ENCODE results near the gene EID3.

EID3 gene

GRCh38 chr12:104290320-104290719 lies 13.2 kb upstream of the EID3 start:
- no peak for DNase-seq (ENCODE audit: low spot score)

DNA sequence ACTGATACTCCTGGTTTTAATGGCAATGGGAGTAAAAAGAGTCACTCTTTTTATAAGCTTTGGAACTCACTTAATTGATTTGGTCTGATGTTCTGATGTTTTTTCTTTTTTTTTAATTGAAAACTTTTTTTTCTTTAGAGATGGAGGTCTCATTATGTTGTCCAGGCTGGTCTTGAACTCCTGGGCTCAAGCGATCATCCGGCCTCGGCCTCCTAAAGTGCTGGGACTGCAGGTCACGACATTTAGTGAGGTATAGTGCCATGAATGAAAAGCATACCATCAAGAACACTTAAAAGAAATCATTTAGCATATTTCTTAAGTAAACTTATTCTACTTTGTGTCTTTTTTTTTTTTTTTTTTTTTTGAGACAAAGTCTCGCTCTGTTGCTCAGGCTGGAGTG lies 12.7 kb upstream of the EID3 start:
- DNase-seq (ENCODE audit: low spot score): no peak

DNA sequence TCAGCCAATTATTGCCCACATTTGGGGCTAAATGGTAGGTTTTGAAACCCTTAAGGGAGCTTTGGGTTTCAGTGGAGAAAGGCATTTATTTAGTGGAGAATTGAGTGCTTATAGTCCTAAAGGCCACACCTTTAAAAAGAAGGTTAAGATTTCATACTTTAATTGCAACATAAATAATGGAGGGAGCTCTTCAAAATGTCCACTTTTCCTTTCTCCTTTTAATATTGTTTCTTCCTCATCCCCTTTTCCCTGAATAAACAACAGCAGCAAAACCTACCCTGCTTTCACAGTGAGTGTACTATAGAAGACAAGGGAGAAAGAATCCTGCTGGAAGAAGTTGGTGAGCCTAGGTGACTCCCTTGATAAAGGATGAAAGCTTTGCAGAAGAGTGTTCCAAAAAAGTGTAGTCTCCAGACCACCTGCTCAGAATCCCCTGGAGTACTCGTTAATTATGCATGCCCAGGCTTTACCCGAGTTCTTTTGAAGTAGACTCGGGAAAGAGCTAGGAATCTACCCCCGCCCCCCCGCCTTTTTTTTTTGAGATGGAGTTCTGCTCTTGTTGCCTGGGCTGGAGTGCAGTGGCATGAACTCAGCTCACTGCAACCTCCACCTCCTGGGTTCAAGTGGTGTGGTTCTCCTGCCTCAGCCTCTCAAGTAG lies 11.5 kb upstream of the EID3 start:
- no peak for DNase-seq (ENCODE audit: low spot score)

DNA sequence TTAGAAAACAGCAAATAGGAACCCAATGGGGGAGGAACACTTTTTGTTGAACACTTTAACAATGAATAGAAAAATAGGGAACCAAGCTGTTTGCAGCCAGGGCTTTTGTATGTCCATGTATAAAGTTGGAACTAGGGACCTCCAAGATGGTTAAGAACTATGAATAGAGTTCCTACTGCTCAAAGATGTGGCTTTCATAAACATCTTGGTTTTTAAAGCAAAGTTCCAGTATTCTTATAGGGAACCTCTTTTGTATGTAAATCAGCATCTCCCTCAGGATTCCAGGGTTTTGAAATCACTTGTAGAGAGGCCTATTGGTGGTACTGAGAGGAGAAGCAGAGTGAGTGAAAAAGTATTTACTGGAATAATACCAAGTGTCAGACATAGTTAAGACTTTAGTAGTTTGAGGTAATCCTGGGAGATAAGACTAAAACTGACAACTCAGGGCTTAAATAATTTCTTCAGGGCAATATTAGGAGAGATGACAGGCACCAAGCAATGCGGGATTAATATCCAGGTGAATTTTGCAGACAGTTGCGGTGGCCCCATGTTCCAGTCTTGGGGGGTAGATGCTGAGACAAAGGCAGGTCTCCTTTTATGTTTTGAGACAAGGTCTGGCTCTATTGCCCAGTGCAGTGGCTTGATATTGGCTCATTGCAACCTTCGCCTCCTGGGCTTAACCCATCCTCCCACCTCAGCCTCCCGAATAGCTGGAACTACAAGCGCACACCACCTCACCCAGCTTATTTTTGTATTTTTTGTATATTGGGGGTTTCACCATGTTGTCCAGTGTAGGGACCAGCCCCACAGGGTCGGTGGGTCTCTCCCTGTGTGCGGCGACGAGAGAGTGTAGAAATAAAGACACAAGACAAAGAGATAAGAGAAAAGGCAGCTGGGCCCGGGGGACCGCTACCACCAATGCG lies 10.4 kb upstream of the EID3 start:
- no peak for DNase-seq (ENCODE audit: low spot score)

DNA sequence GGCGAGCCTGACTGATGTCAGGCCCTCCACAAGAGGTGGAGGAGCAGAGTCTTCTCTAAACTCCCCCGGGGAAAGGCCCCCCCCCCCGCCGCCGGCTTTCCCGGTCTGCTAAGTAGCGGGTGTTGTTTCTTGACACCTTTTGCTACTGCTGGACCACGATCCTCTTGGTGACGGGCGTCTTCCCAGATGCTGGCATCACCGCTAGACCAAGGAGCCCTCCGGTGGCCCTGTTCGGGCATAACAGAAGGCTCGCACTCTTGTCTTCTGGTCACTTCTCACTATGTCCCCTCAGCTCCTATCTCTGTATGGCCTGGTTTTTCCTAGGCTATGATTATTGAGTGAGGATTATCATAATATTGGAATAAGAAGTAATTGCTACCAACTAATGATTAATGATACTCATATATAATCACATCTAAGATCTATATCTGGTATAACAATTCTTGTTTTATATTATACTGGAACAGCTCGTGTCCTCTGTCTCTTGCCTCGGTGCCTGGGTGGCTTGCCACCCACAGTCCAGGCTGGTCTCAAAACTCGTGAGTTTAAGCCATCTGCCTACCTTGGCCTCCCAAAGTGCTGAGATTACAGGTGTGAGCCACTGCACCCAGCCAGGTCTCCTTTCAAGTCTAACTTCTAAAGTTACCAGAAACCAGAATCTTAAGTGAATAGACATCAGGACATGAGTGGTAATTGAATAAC lies 9.2 kb upstream of the EID3 start:
- peak; percentile 63 for DNase-seq (ENCODE audit: low spot score)

DNA sequence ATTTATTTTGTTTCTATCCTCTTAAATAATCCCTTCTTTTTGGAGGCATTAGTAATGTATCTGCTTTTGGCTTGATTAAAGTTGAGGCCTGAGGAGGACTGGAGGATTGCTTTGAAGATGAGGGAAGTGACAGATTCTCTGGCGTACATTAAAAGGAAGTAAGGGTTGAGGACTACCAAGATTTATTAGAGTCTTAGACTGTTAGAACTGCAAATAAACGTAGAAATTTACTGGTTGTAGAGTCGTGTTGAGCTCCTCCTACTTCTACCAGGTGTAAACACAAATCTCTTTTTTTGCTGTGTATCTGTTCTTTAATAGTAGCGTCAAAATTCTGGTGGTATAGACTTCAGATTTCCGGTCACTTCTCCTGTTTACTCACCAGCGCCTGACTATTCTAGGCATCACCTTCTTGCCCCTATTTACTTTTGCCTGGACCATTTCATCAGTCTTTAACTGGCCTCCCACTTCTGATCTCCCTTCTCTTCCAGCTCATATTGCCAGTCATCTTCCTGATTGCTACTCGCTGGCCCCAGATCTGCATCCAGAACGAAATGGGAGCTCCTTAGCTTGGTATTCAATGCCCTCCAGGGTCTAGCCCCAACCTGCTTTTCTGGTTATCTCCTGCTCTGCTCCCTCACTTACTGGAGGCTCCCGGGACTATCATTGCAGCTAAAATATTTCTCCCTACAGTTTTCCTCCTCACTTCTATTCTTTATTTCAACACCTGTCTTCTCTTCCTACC lies 8.4 kb upstream of the EID3 start:
- no peak for DNase-seq (ENCODE audit: low spot score)

DNA sequence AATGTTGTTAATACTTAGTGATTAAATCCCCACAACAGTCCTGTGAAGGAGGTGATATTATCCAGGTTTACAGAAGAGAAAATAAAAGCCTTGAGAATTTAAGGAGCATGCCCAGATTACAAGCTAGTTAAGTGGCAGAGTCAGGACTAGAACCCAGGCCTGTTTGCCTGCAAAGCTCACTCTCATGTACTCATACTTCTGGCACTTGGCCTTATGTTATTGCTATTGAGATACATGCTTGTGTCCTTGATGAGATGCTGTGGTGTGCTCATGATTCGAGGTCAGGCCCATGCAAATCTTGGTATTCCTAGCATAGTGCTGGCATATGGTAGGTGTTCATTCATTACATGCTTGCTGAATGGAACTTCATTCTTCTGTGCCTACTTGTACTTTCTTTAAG lies 7.6 kb upstream of the EID3 start:
- DNase-seq (ENCODE audit: low spot score): no peak

DNA sequence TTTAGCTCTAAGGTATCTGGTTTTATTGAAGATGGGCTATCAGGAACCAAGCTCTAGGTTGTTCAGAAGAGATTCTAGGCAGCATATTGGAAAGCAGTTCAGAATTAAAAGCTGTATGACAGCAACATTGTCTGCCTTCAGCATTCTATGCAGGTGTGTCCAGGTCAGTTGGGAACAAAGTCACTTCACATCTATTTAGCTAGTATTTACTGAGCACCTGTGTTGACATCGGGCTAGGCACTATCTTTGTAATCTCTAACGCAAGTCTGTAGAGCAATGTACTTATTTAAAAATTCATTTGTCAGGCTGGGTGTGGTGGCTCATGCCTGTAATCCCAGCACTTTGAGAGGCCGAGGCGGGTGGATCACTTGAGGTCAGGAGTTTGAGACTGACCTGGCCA lies 6.8 kb upstream of the EID3 start:
- no peak for DNase-seq (ENCODE audit: low spot score)

- DNase-seq (ENCODE audit: low spot score): no peak
Observed at GRCh38 chr12:104297477-104298113, 5.9 kb upstream of the EID3 start.

- no peak for DNase-seq (ENCODE audit: low spot score)
Observed at GRCh38 chr12:104299842-104300481, 3.6 kb upstream of the EID3 start.

GRCh38 chr12:104304261-104305009 lies 896 bp downstream of the EID3 start:
- DNase-seq (ENCODE audit: low spot score): no peak

DNA sequence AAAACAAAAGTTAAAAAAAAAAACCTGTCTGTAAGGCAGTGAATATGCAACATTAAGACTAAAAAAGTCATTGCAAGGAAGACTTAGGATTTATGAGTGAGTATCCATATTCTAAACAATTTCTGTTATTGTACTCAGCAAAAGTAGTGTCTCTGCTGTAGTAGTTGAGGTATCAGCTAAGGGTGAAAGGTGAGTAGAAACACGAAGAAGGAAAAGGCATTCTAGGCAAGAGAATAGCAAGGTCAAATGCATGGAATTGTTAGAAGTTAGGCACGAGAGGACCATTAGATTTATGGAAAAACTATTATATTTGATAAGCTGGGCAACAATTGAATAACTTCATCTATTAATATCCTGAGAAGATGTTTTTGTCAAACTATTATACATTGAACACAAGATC lies 1.8 kb downstream of the EID3 start:
- no peak for DNase-seq (ENCODE audit: low spot score)

DNA sequence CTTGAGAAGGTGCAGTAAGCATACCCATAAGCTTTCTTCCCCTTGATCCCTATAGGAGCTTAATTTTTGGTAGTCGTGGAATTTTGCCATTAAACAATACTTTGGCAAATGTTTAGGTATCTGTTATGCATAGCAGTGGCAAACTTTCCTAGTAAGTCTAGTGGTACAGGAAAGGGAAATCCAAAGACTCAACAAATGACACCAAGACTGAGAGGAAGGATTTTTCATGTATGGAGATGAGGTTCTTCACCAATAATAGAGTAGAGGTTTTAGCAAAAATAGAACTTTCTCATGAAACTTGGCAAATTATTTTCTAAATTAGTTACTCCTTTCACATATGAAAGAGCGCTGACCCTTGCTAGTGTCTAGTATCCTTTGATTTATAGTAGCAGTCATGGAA lies 2.8 kb downstream of the EID3 start:
- no peak for DNase-seq (ENCODE audit: low spot score)

- DNase-seq (ENCODE audit: low spot score): no peak
Observed at GRCh38 chr12:104306943-104307654, 3.6 kb downstream of the EID3 start.

DNA sequence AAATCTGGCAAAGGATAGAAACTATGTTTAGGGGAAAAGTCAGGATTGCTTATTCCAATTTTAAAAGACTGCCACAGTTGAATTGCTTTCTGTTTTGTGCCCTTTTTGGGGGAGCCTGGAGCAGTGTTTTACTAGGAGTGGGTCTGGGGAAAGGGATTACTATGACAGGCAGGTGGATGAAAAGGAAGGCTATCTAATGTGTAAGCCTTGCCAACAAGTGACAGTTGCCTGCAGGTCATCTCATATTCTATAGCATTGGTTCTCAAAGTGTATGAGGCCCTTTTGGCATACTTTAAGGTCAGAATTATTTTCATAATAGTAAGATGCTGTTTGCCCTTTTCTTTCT lies 4.1 kb downstream of the EID3 start:
- DNase-seq (ENCODE audit: low spot score): no peak

- no peak for DNase-seq (ENCODE audit: low spot score)
Observed at GRCh38 chr12:104309446-104309993, 6.0 kb downstream of the EID3 start.

GRCh38 chr12:104310751-104311633 lies 7.5 kb downstream of the EID3 start:
- DNase-seq (ENCODE audit: low spot score): no peak

- DNase-seq (ENCODE audit: low spot score): no peak
Observed at GRCh38 chr12:104312202-104312601, 8.7 kb downstream of the EID3 start.

DNA sequence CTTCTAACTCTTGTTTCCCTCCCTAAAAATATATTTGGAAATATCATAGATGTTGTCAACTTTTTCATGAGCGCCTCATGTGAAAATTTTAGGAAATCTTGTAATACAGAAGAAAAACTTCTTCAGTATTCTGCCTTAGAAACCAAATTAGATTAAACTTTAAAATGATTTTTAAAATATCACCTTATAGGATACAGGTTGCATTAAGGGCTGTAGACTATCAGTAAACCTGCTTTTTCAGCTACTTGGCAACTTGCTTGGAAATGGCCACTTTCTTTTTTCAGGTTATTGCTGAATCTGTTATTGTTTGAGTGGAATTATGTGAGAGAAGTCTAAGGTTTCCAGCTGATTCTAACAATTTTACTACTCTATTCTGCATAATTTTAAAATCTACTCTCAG lies 9.1 kb downstream of the EID3 start:
- DNase-seq (ENCODE audit: low spot score): no peak

All from D341Med (cell line).